Measurements from ENCODE around the gene DHX34. TPM values are rescaled to one million over a fixed set of nuclear protein-coding genes. Genes with fewer than 3 reads are reported as not detected.

The DHX34 gene
- total RNA-seq, 1 experiment from 2014 or later: 38.2 TPM

- no peak for DNase-seq
- H4K5ac ChIP-seq (ENCODE audit: insufficient read length, low read depth, low read length): no peak overlapping the region
- H3K18ac ChIP-seq (ENCODE audit: insufficient read length, low read depth, low read length): no peak overlapping the region
- no peak overlapping the region for H4K91ac ChIP-seq (ENCODE audit: insufficient read length, low read depth, low read length)
- H2BK120ac ChIP-seq (ENCODE audit: low read depth, low read length, poor library complexity, severe bottlenecking): no peak overlapping the region
- peaks cover 5% of the 10 kb centered on the region; the same call in 1 of the 2 replicates for H3K4me1 ChIP-seq (ENCODE audit: insufficient read depth, low read length)
- H3K27me3 ChIP-seq (ENCODE audit: insufficient read depth, low read length): peaks cover 20% of the 10 kb centered on the region; the same call in 1 of the 2 replicates
- H3K4ac ChIP-seq (ENCODE audit: low read depth, low read length): no peak overlapping the region
- H2BK5ac ChIP-seq (ENCODE audit: insufficient read length, low read length): no peak overlapping the region
- H2BK15ac ChIP-seq (ENCODE audit: low read depth, low read length): no peak overlapping the region
- H3K79me2 ChIP-seq (ENCODE audit: insufficient read depth, low read length): no peaks in the 10 kb centered on the region
- H3K23ac ChIP-seq (ENCODE audit: insufficient read length, low read depth, low read length): no peak overlapping the region
- H2AK5ac ChIP-seq (ENCODE audit: insufficient read length, low read length): no peak overlapping the region
- H3K14ac ChIP-seq (ENCODE audit: insufficient read depth, low read length): no peak overlapping the region
- H3K4me3 Mint-ChIP-seq: peak overlapping the region; percentile 68 to 92
- H4K20me1 ChIP-seq (ENCODE audit: control insufficient read depth, insufficient read depth, insufficient read length): no peaks in the 10 kb centered on the region
- no peak overlapping the region for H4K8ac ChIP-seq (replicated peaks; ENCODE audit: insufficient read length, low read depth, low read length)
- H2BK20ac ChIP-seq (ENCODE audit: low read depth, low read length, poor library complexity, severe bottlenecking): no peak overlapping the region
- no peak for TF ChIP-seq CTCF (conservative IDR thresholded peaks at IDR 0.05)
- H3K27ac ChIP-seq (ENCODE audit: insufficient read length, low read depth, low read length): no peak overlapping the region
- no peak overlapping the region for H3T11ph ChIP-seq (ENCODE audit: low read length)
- no peak overlapping the region for H2BK12ac ChIP-seq (ENCODE audit: insufficient read length, low read depth, low read length)
- H3K27me3 Mint-ChIP-seq (ENCODE audit: low read depth): peaks cover 51% of the 10 kb centered on the region
- no peaks in the 10 kb centered on the region for H3K9me3 Mint-ChIP-seq
- H3K56ac ChIP-seq (ENCODE audit: insufficient read length, low read depth, low read length): no peak overlapping the region
- peak overlapping the region; percentile 62 for H3K4me2 ChIP-seq (ENCODE audit: insufficient read depth, insufficient read length, low read length)
- H3K27ac Mint-ChIP-seq: no peak overlapping the region
- no peaks in the 10 kb centered on the region for H3K79me1 ChIP-seq (ENCODE audit: insufficient read depth, low read depth, low read length, poor library complexity, severe bottlenecking)
- no CpG with 5 or more reads among the region's 18 CpGs for WGBS (ENCODE audit: extremely low coverage, insufficient read length, low lambda C conversion rate)
- peaks cover 37 to 56% of the 10 kb centered on the region in 2 experiments for H3K4me1 Mint-ChIP-seq
- no peak overlapping the region for H3K9ac ChIP-seq (ENCODE audit: extremely low read depth, insufficient read length, low read length)
- no peak overlapping the region for H2AFZ ChIP-seq (ENCODE audit: low read length)
- peaks cover 13 to 20% (median 15%) of the 10 kb centered on the region in 3 experiments for H3K36me3 Mint-ChIP-seq (ENCODE audit: insufficient read depth in 1 of 3, low read depth in 3 of 3)
- H3K9me3 ChIP-seq (ENCODE audit: control insufficient read depth, low read depth, low read length): no peaks in the 10 kb centered on the region
- H3K23me2 ChIP-seq (ENCODE audit: insufficient read length, low read depth, low read length, poor library complexity, severe bottlenecking): peaks cover 26% of the 10 kb centered on the region
Observed at GRCh38 chr19:47417107-47417745, 68.1 kb downstream of the DHX34 start.
